Left ventricle myocardium inferior (tissue), 1 donor: Measurements from ENCODE around the gene DPH1. TPM values are rescaled to one million over a fixed set of nuclear protein-coding genes. Genes with fewer than 3 reads are reported as not detected.

ENCODE experiments used
- DNase-seq: peaks from one replicate; pipeline ENCODE4 v3.0.0-alpha.2; 2020
- H3K27ac ChIP-seq: fragments of 200-600 bp; replicated peaks from 2 replicates; pipeline ENCODE4 v1.8.0; 2021
- H3K27me3 ChIP-seq: fragments of 200-600 bp; 2 replicates; pipeline ENCODE4 v1.8.0; 2021; ENCODE audit warnings: low read depth
- H3K36me3 ChIP-seq: fragments of 200-600 bp; 2 replicates; pipeline ENCODE4 v1.8.0; 2021
- H3K4me1 ChIP-seq: fragments of 200-600 bp; 2 replicates; pipeline ENCODE4 v1.8.0; 2021
- H3K4me3 ChIP-seq: fragments of 200-600 bp; 2 replicates; pipeline ENCODE4 v1.8.0; 2021; ENCODE audit warnings: mild to moderate bottlenecking, moderate library complexity
- H3K9me3 ChIP-seq: fragments of 200-600 bp; replicated peaks from 2 replicates; pipeline ENCODE4 v1.8.0; 2021
- CTCF ChIP-seq: fragments of 200-600 bp; IDR thresholded peaks from 2 replicates; pipeline ENCODE4 v1.8.0; 2021; ENCODE audit warnings: antibody characterized with exemption, mild to moderate bottlenecking, borderline replicate concordance
- intact Hi-C: fragments of 100-400 bp; cut with micrococcal nuclease; formaldehyde crosslinking; loops from one replicate; pipeline ENCODE4 v1.11.0; 2022
- total RNA-seq: library from RNA; stranded (reverse); fragmentation: NEBNext Ultra II Directional; extraction: Animal tissue kit (Norgen Biotek cat#: 25700); gene quantifications from one replicate; pipeline ENCODE4 v1.2.1, GENCODE V29; 2021
- donor health status: DM: no; HTN: yes; CAD: no; lungs with severe emphysema.

Gene DPH1
- total RNA-seq, 1 donor from 2014 or later = 29.1 TPM

- Histone ChIP-seq H3K27ac (peak overlapping the region; percentile 93), H3K4me1 (peaks cover 58% of the 10 kb centered on the region), H3K27me3 (no peaks in the 10 kb centered on the region), H3K9me3 (no peaks in the 10 kb centered on the region), H3K4me3 (no peak overlapping the region), H3K36me3 (peaks cover 34% of the 10 kb centered on the region)
- no peak for DNase-seq
- intact Hi-C loops = no loop called here
- no peak for TF ChIP-seq CTCF
Observed at GRCh38 chr17:2082003-2082781, 52.2 kb downstream of the DPH1 start.

DNA sequence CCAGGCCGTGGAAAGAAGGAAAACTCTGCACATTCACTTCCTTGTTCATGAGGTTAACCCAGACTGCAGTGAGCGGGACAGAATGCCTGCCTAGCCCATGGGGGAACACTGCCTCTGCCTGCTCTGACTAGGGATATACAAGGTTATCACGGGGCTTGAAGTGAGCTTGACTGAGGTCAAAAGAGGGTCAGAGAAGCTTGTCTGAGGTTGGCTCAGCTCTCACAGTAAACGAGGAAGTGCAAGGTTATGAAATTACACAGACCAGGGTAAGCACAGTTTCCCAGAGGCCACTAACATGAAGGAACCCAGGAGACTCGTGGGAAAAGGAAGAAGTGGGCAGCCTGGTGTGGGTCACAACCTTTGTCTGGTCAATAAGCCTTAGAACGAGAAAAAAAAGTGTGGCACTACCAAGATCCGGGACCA is 53.7 kb downstream of the DPH1 start:
- peaks cover 29% of the 10 kb centered on the region for H3K36me3 ChIP-seq
- no peaks in the 10 kb centered on the region for H3K27me3 ChIP-seq
- peak overlapping the region; percentile 93 for H3K27ac ChIP-seq
- intact Hi-C loops = no loop called here
- H3K4me3 ChIP-seq = no peak overlapping the region
- no peak for TF ChIP-seq CTCF
- H3K4me1 ChIP-seq = peaks cover 71% of the 10 kb centered on the region
- no peaks in the 10 kb centered on the region for H3K9me3 ChIP-seq
- no peak for DNase-seq

GRCh38 chr17:2084036-2084765 is 54.2 kb downstream of the DPH1 start:
- Histone ChIP-seq H3K27me3 (no peaks in the 10 kb centered on the region), H3K27ac (peak overlapping the region; percentile 93), H3K9me3 (no peaks in the 10 kb centered on the region), H3K4me3 (no peak overlapping the region), H3K4me1 (peaks cover 77% of the 10 kb centered on the region), H3K36me3 (peaks cover 27% of the 10 kb centered on the region)
- TF ChIP-seq CTCF = no peak
- peak; percentile 71 for DNase-seq
- intact Hi-C loops = no loop called here

- peaks cover 85% of the 10 kb centered on the region for H3K4me1 ChIP-seq
- intact Hi-C loops = no loop called here
- H3K27ac ChIP-seq = peak overlapping the region; percentile 93
- H3K9me3 ChIP-seq = no peaks in the 10 kb centered on the region
- H3K27me3 ChIP-seq = no peaks in the 10 kb centered on the region
- no peak for TF ChIP-seq CTCF
- H3K36me3 ChIP-seq = peaks cover 19% of the 10 kb centered on the region
- no peak for DNase-seq
- no peak overlapping the region for H3K4me3 ChIP-seq
Observed at GRCh38 chr17:2084766-2085647, 55.1 kb downstream of the DPH1 start.

- Histone ChIP-seq H3K4me3 (no peak overlapping the region), H3K27ac (peak overlapping the region; percentile 93), H3K36me3 (peaks cover 13% of the 10 kb centered on the region), H3K4me1 (peaks cover 91% of the 10 kb centered on the region), H3K9me3 (no peaks in the 10 kb centered on the region), H3K27me3 (no peaks in the 10 kb centered on the region)
- intact Hi-C loops = no loop called here
- no peak for TF ChIP-seq CTCF
- peak; percentile 76 for DNase-seq
Observed at GRCh38 chr17:2085648-2085949, 55.6 kb downstream of the DPH1 start.
